ENCODE data around the gene ALKBH1. TPM values are rescaled to one million over a fixed set of nuclear protein-coding genes. Genes with fewer than 3 reads are reported as not detected.
A peak's percentile ranks its signal among the peaks of the same experiment; 100 is the strongest.
"Not testable (repeated sequence)": the region's sequence is repeated elsewhere in the genome, so short reads cannot be mapped to it uniquely, and the experiment has no call there.

The ALKBH1 gene
- total RNA-seq, 1 donor from 2014 or later, result 7.5 TPM

- ATAC-seq, result no peak
These were observed 34.6 kb downstream of the ALKBH1 start for GRCh38 chr14:77673193-77673592.

DNA sequence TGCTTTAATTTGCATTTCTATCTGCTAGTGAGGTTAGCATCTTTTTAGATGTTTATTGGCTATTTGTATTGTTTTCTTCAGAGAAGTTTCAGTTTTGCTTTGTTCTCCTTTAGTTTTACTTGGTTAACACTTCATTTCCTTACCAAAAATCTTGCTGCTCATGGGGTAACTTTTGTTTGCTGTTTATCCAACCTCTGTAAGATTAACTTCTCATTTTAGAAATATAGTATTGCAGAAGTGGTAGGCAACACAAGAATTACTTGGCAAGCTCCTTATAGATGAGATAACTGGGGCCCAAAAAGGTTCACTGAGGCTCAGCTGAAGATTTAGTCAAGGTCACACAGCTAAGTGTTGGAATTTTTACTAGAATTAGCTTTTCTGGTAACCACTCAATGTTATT, 40.5 kb downstream of the ALKBH1 start:
- no peak for ATAC-seq

DNA sequence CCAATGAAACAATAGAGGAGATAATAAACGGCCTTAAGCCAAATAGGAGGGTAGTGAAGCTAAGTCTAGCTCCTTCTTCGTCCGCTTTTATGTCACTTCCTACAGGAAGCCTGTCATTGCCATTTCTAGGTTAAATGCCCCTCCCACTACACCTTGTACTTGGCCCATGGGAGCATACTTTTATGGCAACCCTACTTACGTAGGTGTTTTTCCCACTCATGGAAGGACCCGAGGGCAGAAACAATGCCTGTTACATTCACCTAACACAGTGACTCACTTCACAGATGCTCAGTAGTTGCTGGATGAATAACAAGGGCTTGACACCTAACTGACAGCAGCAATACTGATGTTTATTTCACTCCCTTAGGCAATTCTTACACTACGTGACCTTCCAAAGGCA, 44.5 kb downstream of the ALKBH1 start:
- ATAC-seq, result peak; percentile 85

DNA sequence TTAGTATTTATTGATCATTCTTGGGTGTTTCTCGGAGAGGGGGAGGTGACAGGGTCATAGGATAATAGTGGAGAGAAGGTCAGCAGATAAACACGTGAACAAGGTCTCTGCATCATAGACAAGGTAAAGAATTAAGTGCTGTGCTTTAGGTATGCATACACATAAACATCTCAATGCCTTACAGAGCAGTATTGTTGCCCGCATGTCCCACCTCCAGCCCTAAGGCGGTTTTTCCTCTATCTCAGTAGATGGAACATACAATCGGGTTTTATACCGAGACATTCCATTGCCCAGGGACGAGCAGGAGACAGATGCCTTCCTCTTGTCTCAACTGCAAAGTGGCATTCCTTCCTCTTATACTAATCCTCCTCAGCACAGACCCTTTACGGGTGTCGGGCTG, 46.3 kb downstream of the ALKBH1 start:
- ATAC-seq, result not testable (repeated sequence)

GRCh38 chr14:77660754-77661153, 47.1 kb downstream of the ALKBH1 start:
- ATAC-seq, result no peak

DNA sequence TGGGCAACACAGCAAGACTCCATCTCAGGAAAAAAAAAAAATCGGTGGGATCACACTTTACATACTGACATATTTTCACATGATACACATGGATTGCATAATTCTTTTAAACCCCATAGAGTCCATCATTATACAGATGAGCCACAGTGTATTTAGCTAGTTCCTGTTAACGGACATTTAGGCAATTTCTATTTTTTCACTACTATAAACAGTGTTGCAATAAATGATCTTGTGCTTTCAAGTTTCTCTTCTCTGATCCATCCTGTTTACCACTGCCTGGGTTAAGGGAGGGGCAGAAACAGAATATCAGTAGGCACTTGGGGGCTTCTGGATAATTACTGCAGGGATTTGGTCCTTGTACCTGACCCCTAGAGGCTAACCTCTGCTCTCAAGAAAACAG, 48.0 kb downstream of the ALKBH1 start:
- no peak for ATAC-seq

DNA sequence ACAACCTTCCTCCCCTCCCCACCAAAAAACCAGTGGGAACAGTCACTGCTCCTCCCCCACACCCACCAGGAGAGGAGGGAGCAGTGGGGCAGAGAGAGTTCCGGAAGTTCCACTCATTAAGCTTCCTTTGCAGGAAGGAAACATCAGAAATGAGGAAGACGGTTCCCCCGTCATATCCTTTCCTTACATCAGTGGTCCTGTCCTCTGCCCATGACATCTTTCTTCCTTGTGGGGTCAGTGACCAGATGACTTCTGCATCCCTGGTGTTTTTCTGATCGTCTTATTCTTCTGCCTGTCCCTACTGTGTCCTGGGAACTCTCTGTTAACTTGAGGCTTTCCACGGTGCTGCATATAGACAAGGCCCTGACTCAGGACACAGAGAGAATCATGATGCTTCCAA, 50.5 kb downstream of the ALKBH1 start:
- no peak for ATAC-seq

DNA sequence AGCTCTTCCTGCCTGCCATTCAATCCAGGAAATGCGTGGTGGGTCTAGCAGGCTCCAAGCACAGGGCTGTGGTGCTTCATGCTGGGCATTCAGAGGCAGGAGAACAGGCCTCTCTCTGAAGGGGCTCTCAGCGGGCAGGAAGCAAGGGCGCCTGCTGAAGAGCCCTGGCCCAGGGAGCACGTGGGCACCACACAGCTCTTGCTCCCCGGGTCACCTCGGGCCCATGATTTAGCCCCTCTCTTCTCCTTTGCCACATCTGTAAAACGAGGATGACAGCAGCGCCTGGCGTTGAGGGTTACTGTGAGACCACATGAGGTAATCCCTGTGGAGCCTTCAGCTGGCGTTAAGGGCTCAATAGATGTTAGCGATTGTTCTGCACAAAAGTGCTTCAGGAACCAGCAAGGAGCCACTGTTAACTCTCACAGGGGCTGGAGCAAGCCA, 53.8 kb downstream of the ALKBH1 start:
- ATAC-seq, result no peak

DNA sequence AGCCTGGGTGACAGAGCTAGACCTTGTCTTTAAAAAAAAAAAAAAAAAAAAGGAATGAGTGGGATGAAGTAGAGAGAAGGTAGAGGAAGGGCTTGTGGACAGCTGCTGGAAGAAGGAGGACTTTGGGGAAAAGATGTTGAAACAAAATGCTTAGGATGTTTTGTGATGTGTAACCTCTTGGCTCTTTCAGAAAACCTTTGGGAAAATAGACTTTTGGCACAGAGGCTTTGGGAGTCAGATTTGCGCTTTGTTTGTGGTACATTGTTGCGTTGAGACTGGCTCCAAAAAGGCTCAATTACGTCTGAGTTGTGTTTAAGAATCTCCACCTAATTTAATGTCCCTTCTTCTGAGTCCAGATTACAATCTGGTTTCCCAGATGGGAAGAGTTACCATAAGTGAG, 58.5 kb downstream of the ALKBH1 start:
- no peak for ATAC-seq

GRCh38 chr14:77648520-77649200, 59.2 kb downstream of the ALKBH1 start:
- no peak for ATAC-seq

DNA sequence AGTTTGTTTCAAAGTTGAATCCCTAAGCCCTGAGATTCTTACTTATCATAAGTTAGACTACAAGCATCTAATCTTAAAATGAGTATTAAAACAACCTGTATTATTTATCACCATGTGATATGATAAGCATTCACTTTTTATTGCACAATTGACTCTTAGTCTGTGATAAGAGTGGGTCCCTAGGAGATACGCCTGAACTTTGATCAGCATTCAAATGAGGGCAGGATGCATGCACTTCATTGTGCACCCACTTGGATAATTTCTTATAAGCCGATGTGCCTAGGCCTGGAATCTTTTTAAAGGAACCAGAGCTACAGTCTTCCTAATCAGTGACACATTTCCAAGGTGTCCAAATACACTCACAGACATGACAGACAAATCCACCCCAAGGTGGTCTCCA, 60.0 kb downstream of the ALKBH1 start:
- no peak for ATAC-seq

DNA sequence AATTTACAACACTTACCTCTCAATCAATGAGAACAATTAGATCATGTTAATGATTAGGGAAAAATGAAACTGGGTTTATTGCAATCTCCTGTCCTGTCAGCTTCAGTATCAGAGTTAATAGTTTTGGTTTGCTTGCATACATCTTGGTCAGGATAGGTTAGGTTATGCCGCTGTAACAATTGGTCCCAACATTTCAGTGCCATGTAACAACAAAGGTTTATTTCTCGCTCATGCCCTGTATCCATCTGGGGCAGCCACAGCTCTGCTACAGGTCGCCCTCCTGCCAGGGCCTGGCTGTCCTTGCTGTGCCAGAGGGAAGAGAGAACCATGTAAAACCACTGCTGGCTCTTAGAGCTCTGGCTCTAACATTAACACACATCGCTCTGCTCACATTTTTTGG, 60.9 kb downstream of the ALKBH1 start:
- ATAC-seq, result no peak

- no peak for ATAC-seq
These were observed 62.1 kb downstream of the ALKBH1 start for GRCh38 chr14:77645520-77646230.

GRCh38 chr14:77642407-77642806, 65.4 kb downstream of the ALKBH1 start:
- no peak for ATAC-seq

GRCh38 chr14:77641534-77642341, 66.1 kb downstream of the ALKBH1 start:
- ATAC-seq, result peak; percentile 63

- no peak for ATAC-seq
These were observed 66.9 kb downstream of the ALKBH1 start for GRCh38 chr14:77640756-77641533.

- ATAC-seq, result no peak
These were observed 69.1 kb downstream of the ALKBH1 start for GRCh38 chr14:77638771-77639171.

DNA sequence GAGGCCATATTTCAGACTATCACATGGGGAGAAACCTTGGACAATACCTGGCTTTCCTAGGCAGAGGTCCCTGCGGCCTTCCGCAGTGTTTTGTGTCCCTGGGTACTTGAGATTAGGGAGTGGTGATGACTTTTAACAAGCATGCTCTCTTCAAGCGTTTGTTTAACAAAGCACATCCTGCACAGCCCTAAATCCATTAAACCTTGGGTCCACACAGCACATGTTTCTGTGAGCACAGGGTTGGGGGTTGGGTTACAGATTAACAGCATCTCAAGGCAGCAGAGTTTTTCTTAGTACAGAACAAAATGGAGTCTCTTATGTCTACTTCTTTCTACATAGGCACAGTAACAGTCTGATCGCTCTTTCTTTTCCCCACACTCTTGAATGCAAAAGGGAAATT, 72.0 kb downstream of the ALKBH1 start:
- not testable (repeated sequence) for ATAC-seq

GRCh38 chr14:77635466-77635865, 72.4 kb downstream of the ALKBH1 start:
- not testable (repeated sequence) for ATAC-seq

GRCh38 chr14:77630111-77630510, 77.7 kb downstream of the ALKBH1 start:
- no peak for ATAC-seq

GRCh38 chr14:77625360-77625759, 82.5 kb downstream of the ALKBH1 start:
- ATAC-seq, result no peak

DNA sequence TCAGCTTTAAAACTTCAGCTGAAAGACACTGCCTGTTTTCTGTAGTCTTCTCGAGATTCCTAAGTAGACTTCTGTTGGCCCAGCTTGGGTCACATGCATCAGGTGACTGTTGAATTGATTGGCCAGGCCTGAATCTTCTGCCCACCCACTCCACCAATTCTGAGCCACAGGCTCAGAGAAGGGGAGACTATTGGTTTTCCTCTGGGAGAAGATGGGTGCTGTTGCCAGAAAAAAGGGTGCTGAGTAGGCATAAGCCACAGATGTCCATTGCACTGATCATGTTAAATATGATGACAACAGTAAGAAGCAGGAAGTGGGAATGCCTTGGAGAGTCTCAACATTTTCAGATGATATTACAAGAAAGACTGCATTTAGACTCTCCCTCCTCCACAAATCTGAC, 84.6 kb downstream of the ALKBH1 start:
- ATAC-seq, result no peak
